Lung (tissue), 12 donors: ENCODE data around the gene ZP2. TPM values are rescaled to one million over a fixed set of nuclear protein-coding genes. Genes with fewer than 3 reads are reported as not detected.
"Not testable (repeated sequence)": the region's sequence is repeated elsewhere in the genome, so short reads cannot be mapped to it uniquely, and the experiment has no call there.

Experiments
- ATAC-seq: fragments of 200-7000 bp; cut with Tn5 transposase; one replicate; pipeline ENCODE4 v1.9.1; 2020; ENCODE audit warnings: moderate number of reproducible peaks; ENCODE audit not compliant: insufficient read depth, low FRiP score
- DNase-seq, 3 donors: peaks; one replicate each; pipeline ENCODE4 v3.0.0-alpha.2; 2013 to 2017
- H3K27ac ChIP-seq, 2 donors: one replicate each; pipeline ENCODE4 v1.5.1; 2013; ENCODE audit warnings: mild to moderate bottlenecking in 2 of 2, moderate library complexity in 2 of 2, control low read depth in 1 of 2, inconsistent platforms in 1 of 2, low read depth in 1 of 2, low read length in 1 of 2
- H3K27me3 ChIP-seq, 3 donors: one replicate each; pipeline ENCODE4 v1.5.1; 2013; ENCODE audit warnings: low read length in 2 of 3; ENCODE audit not compliant: control insufficient read depth in 3 of 3, insufficient read depth in 3 of 3
- H3K36me3 ChIP-seq, 4 donors: one replicate each; pipeline ENCODE4 v1.5.1; 2013; ENCODE audit warnings: low read length in 4 of 4, mild to moderate bottlenecking in 1 of 4, moderate library complexity in 1 of 4; ENCODE audit not compliant: control insufficient read depth in 4 of 4, insufficient read depth in 4 of 4
- H3K4me1 ChIP-seq, 5 donors: one replicate each; pipeline ENCODE4 v1.5.1; 2013; ENCODE audit warnings: low read length in 5 of 5, mild to moderate bottlenecking in 2 of 5, moderate library complexity in 1 of 5; ENCODE audit not compliant: control insufficient read depth in 5 of 5, insufficient read depth in 5 of 5
- H3K4me3 ChIP-seq: one replicate; pipeline ENCODE4 v1.5.1; 2013; ENCODE audit warnings: mild to moderate bottlenecking, control low read depth, moderate library complexity
- H3K9ac ChIP-seq, 2 donors: one replicate each; pipeline ENCODE4 v1.5.1; 2013; ENCODE audit warnings: low read length in 2 of 2, control low read depth in 1 of 2; ENCODE audit not compliant: insufficient read depth in 1 of 2
- H3K9me3 ChIP-seq, 4 donors: one replicate each; pipeline ENCODE4 v1.5.1; 2013; ENCODE audit warnings: low read length in 3 of 4, mild to moderate bottlenecking in 1 of 4, moderate library complexity in 1 of 4; ENCODE audit not compliant: control insufficient read depth in 4 of 4, insufficient read depth in 3 of 4
- CTCF ChIP-seq: IDR thresholded peaks from 2 replicates; pipeline ENCODE4 v1.5.1; 2012; ENCODE audit warnings: mild to moderate bottlenecking; ENCODE audit errors: control extremely low read depth, extremely low read depth
- WGBS, 2 donors: extraction: QIAGEN DNeasy Blood & Tissue Kit; methylation state at CpG; one replicate each; pipeline ENCODE4 v1.1.7; 2013; 5-methylcytosine and 5-hydroxymethylcytosine counted together
- polyA plus RNA-seq, 2 donors: library from polyadenylated mRNA; stranded (reverse); fragments of 200-250 nt; gene quantifications; one replicate each; pipeline ENCODE4 v1.2.1, GENCODE V29; 2013
- total RNA-seq, 2 donors: library from RNA; depleted of rRNA in 1 of 2; stranded (reverse); fragments of >200 nt in 1 of 2; gene quantifications; one replicate each; pipeline ENCODE4 v1.2.1, GENCODE V29; 2014 to 2021
- donor health status: control.
- donor health status: control.
- donor health status: Bipolar disorder and iron deficiency.
- donor health status: healthy.
- donor health status: DM: yes; HTN: yes; CAD: no.

Gene ZP2
- total and polyA plus RNA-seq, 4 donors, result 0.17 TPM; not detected in 3

- Histone ChIP-seq H3K4me1 (no peaks in the 10 kb centered on the region), H3K36me3 (no peaks in the 10 kb centered on the region), H3K4me3 (no peak overlapping the region), H3K27me3 (peaks cover 0 to 3% (median 2%) of the 10 kb centered on the region in 3 donors), H3K9ac (no peak overlapping the region), H3K9me3 (no peaks in the 10 kb centered on the region), H3K27ac (no peak overlapping the region)
- 62 to 71% methylated on average over 1 of the region's 1 CpG for WGBS, 2 donors
- DNase-seq, result peak in 1 of 3 donors; percentile 21
- TF ChIP-seq CTCF, result no peak
- no peak for ATAC-seq
Measured at GRCh38 chr16:21197112-21197511, 14.3 kb downstream of the ZP2 start.

GRCh38 chr16:21195330-21195729, 16.0 kb downstream of the ZP2 start:
- H3K36me3 ChIP-seq, H3K4me3 ChIP-seq, H3K27ac ChIP-seq, DNase-seq, H3K4me1 ChIP-seq, ATAC-seq, H3K9me3 ChIP-seq, H3K27me3 ChIP-seq, H3K9ac ChIP-seq: not testable (repeated sequence)
- 90 to 94% methylated on average over 8 of the region's 8 CpGs for WGBS, 2 donors

GRCh38 chr16:21194771-21195301, 16.5 kb downstream of the ZP2 start:
- DNase-seq, result no peak
- Histone ChIP-seq H3K4me3 (no peak overlapping the region), H3K9ac (no peak overlapping the region), H3K36me3 (no peaks in the 10 kb centered on the region), H3K4me1 (no peaks in the 10 kb centered on the region), H3K9me3 (peaks cover 0 to 4% (median 1%) of the 10 kb centered on the region in 4 donors), H3K27me3 (peaks cover 0 to 3% (median 2%) of the 10 kb centered on the region in 3 donors), H3K27ac (no peak overlapping the region)
- TF ChIP-seq CTCF, result no peak
- ATAC-seq, result no peak
- 56 to 64% methylated on average over 6 of the region's 6 CpGs for WGBS, 2 donors

- 76 to 90% methylated on average over 1 of the region's 1 CpG for WGBS, 2 donors
- H3K9me3 ChIP-seq, result peaks cover 0 to 6% (median 1%) of the 10 kb centered on the region in 4 donors
- ATAC-seq (no peak), DNase-seq (peak in 1 of 3 donors; percentile 44)
- H3K4me3 ChIP-seq, result no peak overlapping the region
- H3K27me3 ChIP-seq, result peaks cover 0 to 3% (median 2%) of the 10 kb centered on the region in 3 donors
- no peak for TF ChIP-seq CTCF
- peaks cover 0 to 1% (median 0%) of the 10 kb centered on the region in 5 donors for H3K4me1 ChIP-seq
- H3K36me3 ChIP-seq, result no peaks in the 10 kb centered on the region
- no peak overlapping the region for H3K27ac ChIP-seq
- no peak overlapping the region for H3K9ac ChIP-seq
Measured at GRCh38 chr16:21192991-21193390, 18.4 kb downstream of the ZP2 start.
